ENCODE measurements around the gene RFC2. TPM values are rescaled to one million over a fixed set of nuclear protein-coding genes. Genes with fewer than 3 reads are reported as not detected.
A peak's percentile ranks its signal among the peaks of the same experiment; 100 is the strongest.

The RFC2 gene
- total RNA-seq: 10 to 100 TPM; 11.4 to 16.8 (median 14.0) TPM

GRCh38 chr7:74254129-74254857 is at the start of gene RFC2:
TSS of gene RFC2 (minus strand) at chr7:74254399. CDS start at chr7:74254383, 16 bp downstream.
- TF ChIP-seq CTCF (IDR thresholded peaks at IDR 0.05) (peak in 3 of 6 experiments; percentile 31 to 61 (median 57)), POLR2A (IDR thresholded peaks at IDR 0.05) (peak in 1 of 2 donors; percentile 93)
- peak within 1 kb of the TSS; percentile 61 to 82 (median 76) for H3K4me3 ChIP-seq (replicated peaks in 1 of 3)
- peaks cover 3 to 25% of the 10 kb centered on the region in 2 donors for H3K4me1 ChIP-seq
- peaks cover 5 to 9% of the 10 kb centered on the region in 2 donors for H3K36me3 ChIP-seq
- peak; percentile 95 to 96 for DNase-seq
- peak within 1 kb of the TSS; percentile 77 to 90 (median 86) for H3K27ac ChIP-seq
- intact Hi-C loops (cut with DNase I): no loop called here
- no peaks in the 10 kb centered on the region for H3K27me3 ChIP-seq
- 0 to 1% methylated on average over 23 to 49 of the region's 75 CpGs for WGBS, 2 donors
- no peaks in the 10 kb centered on the region for H3K9me3 ChIP-seq

- Histone ChIP-seq H3K9me3 (no peaks in the 10 kb centered on the region), H3K4me3 (replicated peaks in 1 of 3) (no peak overlapping the region), H3K36me3 (no peaks in the 10 kb centered on the region), H3K4me1 (peaks cover 0 to 12% of the 10 kb centered on the region in 2 donors), H3K27me3 (no peaks in the 10 kb centered on the region), H3K27ac (no peak overlapping the region)
- DNase-seq: no peak
- TF ChIP-seq POLR2A (IDR thresholded peaks at IDR 0.05) (no peak), CTCF (IDR thresholded peaks at IDR 0.05) (no peak)
- 70 to 100% methylated on average over 1 to 9 of the region's 10 CpGs for WGBS, 2 donors
- intact Hi-C loops (cut with DNase I): no loop called here
Measured at GRCh38 chr7:74302745-74303221, 48.6 kb upstream of the RFC2 start.

- no peak overlapping the region for H3K4me3 ChIP-seq (replicated peaks in 1 of 3)
- no peaks in the 10 kb centered on the region for H3K36me3 ChIP-seq
- no peak for DNase-seq
- H3K4me1 ChIP-seq: peaks cover 0 to under 1% of the 10 kb centered on the region in 2 donors
- intact Hi-C loops (cut with DNase I): no loop called here
- TF ChIP-seq POLR2A (IDR thresholded peaks at IDR 0.05): no peak
- TF ChIP-seq CTCF (IDR thresholded peaks at IDR 0.05): no peak
- H3K27me3 ChIP-seq: no peaks in the 10 kb centered on the region
- H3K27ac ChIP-seq: no peak overlapping the region
- no peaks in the 10 kb centered on the region for H3K9me3 ChIP-seq
- 85 to 92% methylated on average over 4 of the region's 4 CpGs for WGBS, 2 donors
Measured at GRCh38 chr7:74300926-74301325, 46.7 kb upstream of the RFC2 start.

GRCh38 chr7:74299401-74299800 is 45.2 kb upstream of the RFC2 start:
- intact Hi-C loops (cut with DNase I): no loop called here
- H3K27ac ChIP-seq: no peak overlapping the region
- WGBS, 2 donors: 92 to 94% methylated on average over 8 of the region's 8 CpGs
- no peaks in the 10 kb centered on the region for H3K27me3 ChIP-seq
- H3K4me1 ChIP-seq: peaks cover 0 to 3% of the 10 kb centered on the region in 2 donors
- H3K4me3 ChIP-seq (replicated peaks in 1 of 3): no peak overlapping the region
- no peaks in the 10 kb centered on the region for H3K9me3 ChIP-seq
- no peaks in the 10 kb centered on the region for H3K36me3 ChIP-seq
- no peak for TF ChIP-seq CTCF (IDR thresholded peaks at IDR 0.05)
- no peak for TF ChIP-seq POLR2A (IDR thresholded peaks at IDR 0.05)
- DNase-seq: no peak

GRCh38 chr7:74297516-74298233 is 43.5 kb upstream of the RFC2 start:
- no peaks in the 10 kb centered on the region for H3K9me3 ChIP-seq
- no peak for DNase-seq
- H3K36me3 ChIP-seq: no peaks in the 10 kb centered on the region
- H3K4me3 ChIP-seq (replicated peaks in 1 of 3): no peak overlapping the region
- 90 to 91% methylated on average over 15 of the region's 15 CpGs for WGBS, 2 donors
- intact Hi-C loops (cut with DNase I): no loop called here
- peaks cover 0 to 4% of the 10 kb centered on the region in 2 donors for H3K4me1 ChIP-seq
- no peak for TF ChIP-seq CTCF (IDR thresholded peaks at IDR 0.05)
- no peak for TF ChIP-seq POLR2A (IDR thresholded peaks at IDR 0.05)
- H3K27ac ChIP-seq: no peak overlapping the region
- no peaks in the 10 kb centered on the region for H3K27me3 ChIP-seq
